Right atrium auricular region (tissue), 2 donors: ENCODE data around the gene WDFY3. TPM values are rescaled to one million over a fixed set of nuclear protein-coding genes. Genes with fewer than 3 reads are reported as not detected.

ENCODE experiments used
- DNase-seq: peaks from one replicate; pipeline ENCODE4 v3.0.0-alpha.2; 2019; ENCODE audit warnings: low spot score
- H3K27ac ChIP-seq, 2 donors: fragments of 200-600 bp; sonication (generic); 1 replicate in 1 of 2; 2 replicates in 1 of 2; pipeline ENCODE4 v1.5.1; 2016 to 2019
- H3K27me3 ChIP-seq, 2 donors: fragments of 200-600 bp; sonication (generic); one replicate each; pipeline versions ENCODE4 v1.5.1 to v1.6.0; 2017 to 2019
- H3K36me3 ChIP-seq: fragments of 200-600 bp; sonication (generic); one replicate; pipeline ENCODE4 v1.5.1; 2016
- H3K4me1 ChIP-seq, 2 donors: fragments of 200-600 bp; sonication (generic); one replicate each; pipeline versions ENCODE4 v1.5.1 to v1.6.0; 2017 to 2019
- H3K4me3 ChIP-seq, 2 donors: fragments of 200-600 bp; sonication (generic); 1 replicate in 1 of 2; 2 replicates in 1 of 2; pipeline ENCODE4 v1.5.1; 2017 to 2019; ENCODE audit warnings: mild to moderate bottlenecking in 1 of 2, moderate library complexity in 1 of 2
- H3K9me3 ChIP-seq, 2 donors: fragments of 200-600 bp; sonication (generic); one replicate each; pipeline ENCODE4 v1.5.1; 2019
- CTCF ChIP-seq, 2 donors: fragments of 200-600 bp; sonication (generic); IDR thresholded peaks; one replicate each; pipeline ENCODE4 v1.5.1; 2019; ENCODE audit warnings: antibody characterized with exemption in 2 of 2
- total RNA-seq, 2 donors: library from RNA; depleted of rRNA; stranded (reverse); fragments of >200 nt; gene quantifications; one replicate each; pipeline ENCODE4 v1.1.0, GENCODE V29; 2016

Gene WDFY3
- total RNA-seq, 2 donors from 2014 or later = 27.6 to 40.0 TPM

DNA sequence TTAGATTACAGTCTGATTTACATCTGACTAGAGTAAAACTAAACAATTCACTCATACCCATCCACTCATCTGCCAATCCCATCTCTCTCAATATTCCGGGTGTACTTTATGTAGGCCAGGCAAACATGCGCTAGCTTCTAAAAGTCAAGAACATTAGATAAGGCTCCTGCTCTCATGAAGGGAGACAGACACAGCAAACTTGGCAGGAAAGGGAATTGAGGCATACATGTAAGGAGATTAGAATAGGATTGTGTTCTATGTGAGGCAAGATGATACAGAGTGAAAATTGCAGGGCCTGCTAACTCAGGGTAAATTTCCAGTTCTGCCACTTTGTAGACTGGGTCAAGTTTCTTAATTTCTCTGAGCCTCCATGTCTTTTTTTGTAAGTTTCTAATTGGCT lies 247.8 kb downstream of the WDFY3 start:
- no peaks in the 10 kb centered on the region for H3K9me3 ChIP-seq
- no peak for TF ChIP-seq CTCF (IDR thresholded peaks at IDR 0.05)
- H3K27me3 ChIP-seq = no peaks in the 10 kb centered on the region
- DNase-seq = no peak
- peaks cover 44% of the 10 kb centered on the region for H3K36me3 ChIP-seq
- H3K4me3 ChIP-seq = no peak overlapping the region
- H3K27ac ChIP-seq = no peak overlapping the region
- no peaks in the 10 kb centered on the region for H3K4me1 ChIP-seq

DNA sequence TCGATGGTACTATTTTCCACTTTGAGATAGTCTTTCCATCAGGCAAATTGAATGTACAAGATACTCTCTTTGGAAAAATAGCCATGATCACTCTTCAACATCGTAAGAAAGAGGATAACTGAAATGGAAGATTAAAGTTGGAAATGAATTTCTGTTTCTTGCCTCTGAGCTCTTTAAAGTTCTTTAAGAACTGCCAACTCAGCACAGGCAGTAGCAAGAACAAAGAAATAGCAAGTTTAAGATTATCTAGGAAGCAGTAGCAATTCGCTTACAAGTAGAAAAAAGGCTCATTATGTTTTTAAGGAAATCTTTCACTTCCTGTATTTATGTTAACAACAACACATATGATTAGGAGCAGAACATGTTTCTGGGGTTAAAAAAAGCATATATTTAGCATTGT lies 255.9 kb downstream of the WDFY3 start:
- Histone ChIP-seq H3K4me1 (no peaks in the 10 kb centered on the region), H3K36me3 (peaks cover 92% of the 10 kb centered on the region), H3K9me3 (no peaks in the 10 kb centered on the region), H3K27me3 (no peaks in the 10 kb centered on the region), H3K4me3 (no peak overlapping the region), H3K27ac (no peak overlapping the region)
- no peak for TF ChIP-seq CTCF (IDR thresholded peaks at IDR 0.05)
- no peak for DNase-seq

DNA sequence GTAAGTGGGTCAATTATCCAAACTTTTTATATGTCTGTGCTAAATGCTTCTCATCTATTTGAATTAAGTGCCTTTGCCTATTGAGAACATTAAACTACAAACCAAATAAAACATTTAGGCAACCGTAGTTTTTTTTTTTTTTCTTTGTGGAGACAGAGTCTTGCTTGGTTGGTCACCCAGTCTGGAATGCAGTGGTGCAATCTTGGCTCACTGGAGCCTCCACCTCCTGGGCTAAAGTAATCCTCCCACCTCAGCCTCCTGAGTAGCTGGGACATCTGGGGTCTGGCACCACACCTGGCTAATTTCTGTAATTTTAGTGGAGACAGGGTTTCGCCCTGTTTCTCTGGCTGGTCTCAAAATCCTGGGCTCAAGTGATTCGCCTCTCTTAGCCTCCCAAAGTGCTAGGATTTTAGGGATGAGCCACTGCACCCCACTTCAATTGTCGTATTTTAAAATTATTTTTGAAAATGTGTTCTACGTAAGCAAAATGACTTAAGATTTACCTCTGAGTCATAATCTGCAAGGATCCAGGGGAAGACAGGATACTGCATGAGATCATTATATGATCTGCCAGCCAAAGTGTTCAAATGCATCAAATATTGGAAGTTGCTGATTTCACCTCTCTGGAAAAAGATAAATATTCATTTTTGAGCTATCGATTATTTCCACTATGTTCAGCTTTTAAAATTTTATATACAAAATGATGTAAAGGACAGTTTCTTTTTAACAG lies 257.9 kb downstream of the WDFY3 start:
- Histone ChIP-seq H3K36me3 (peaks cover 92% of the 10 kb centered on the region), H3K4me1 (no peaks in the 10 kb centered on the region), H3K27me3 (no peaks in the 10 kb centered on the region), H3K27ac (no peak overlapping the region), H3K4me3 (no peak overlapping the region), H3K9me3 (no peaks in the 10 kb centered on the region)
- TF ChIP-seq CTCF (IDR thresholded peaks at IDR 0.05) = no peak
- no peak for DNase-seq

DNA sequence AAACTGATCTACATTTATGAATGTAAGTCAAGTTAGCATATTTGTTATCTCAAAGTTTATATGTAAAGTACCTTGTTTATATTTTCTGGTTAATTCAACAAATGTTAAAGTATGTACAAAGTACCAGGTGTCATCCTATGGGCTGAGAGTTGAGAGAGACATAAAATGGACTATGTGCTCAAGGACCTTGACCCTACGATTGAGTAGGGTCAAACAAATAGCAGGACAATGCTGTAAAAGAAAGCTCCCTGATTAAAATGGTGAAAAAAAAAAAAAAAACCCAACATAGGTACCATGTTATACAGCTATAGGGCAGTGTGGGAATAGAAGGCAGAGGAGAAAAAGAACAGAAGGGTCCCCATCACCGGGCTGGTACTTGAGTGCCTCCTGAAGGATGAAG lies 260.2 kb downstream of the WDFY3 start:
- Histone ChIP-seq H3K27me3 (no peaks in the 10 kb centered on the region), H3K4me1 (no peaks in the 10 kb centered on the region), H3K9me3 (no peaks in the 10 kb centered on the region), H3K4me3 (no peak overlapping the region), H3K27ac (no peak overlapping the region), H3K36me3 (peaks cover 86% of the 10 kb centered on the region)
- DNase-seq = no peak
- no peak for TF ChIP-seq CTCF (IDR thresholded peaks at IDR 0.05)

DNA sequence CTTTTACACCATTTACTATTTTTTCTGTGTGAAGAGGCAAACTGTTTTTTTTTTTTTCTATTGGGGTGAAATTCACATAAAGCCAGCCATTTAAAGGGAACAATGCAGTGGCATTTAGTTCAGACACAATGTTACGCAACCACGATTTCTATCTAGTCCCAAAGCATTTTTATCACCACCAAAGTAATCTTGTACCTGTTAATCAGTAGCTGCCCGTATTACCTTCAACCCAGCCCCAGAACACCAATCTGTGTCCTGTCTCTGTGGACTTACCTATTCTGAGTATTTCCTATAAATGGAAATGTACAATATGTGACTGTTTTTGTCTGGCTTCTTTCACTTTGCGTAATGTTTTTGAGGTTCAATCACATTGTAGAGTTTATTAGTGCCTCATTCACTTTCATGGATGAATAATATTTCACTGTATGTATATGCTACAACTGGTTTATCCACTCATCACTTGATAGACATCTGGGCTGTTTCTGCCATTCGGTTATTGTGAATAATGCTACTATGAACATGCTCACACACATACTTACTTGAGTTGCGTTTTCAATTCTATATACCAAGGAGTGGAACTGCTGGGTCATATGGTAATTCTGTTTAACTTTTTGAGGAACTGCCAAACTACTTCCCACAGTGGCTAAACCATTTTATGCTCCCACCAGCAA lies 267.4 kb downstream of the WDFY3 start:
- H3K36me3 ChIP-seq = peaks cover 77% of the 10 kb centered on the region
- no peak for DNase-seq
- H3K27ac ChIP-seq = no peak overlapping the region

More for the DNA sequence above, 267.4 kb downstream of the WDFY3 start:
- no peak overlapping the region for H3K4me3 ChIP-seq
- H3K9me3 ChIP-seq = no peaks in the 10 kb centered on the region
- no peaks in the 10 kb centered on the region for H3K27me3 ChIP-seq
- H3K4me1 ChIP-seq = no peaks in the 10 kb centered on the region
- TF ChIP-seq CTCF (IDR thresholded peaks at IDR 0.05) = no peak
